HepG2 (cell line): ENCODE results near the gene IDUA. TPM values are rescaled to one million over a fixed set of nuclear protein-coding genes. Genes with fewer than 3 reads are reported as not detected.

Experiments
- ATAC-seq: fragments of 200-7000 bp; cut with Tn5 transposase; 3 replicates; pipeline ENCODE4 v1.9.1; 2020; ENCODE audit warnings: mild to moderate bottlenecking, moderate library complexity
- BruUV-seq: library from RNA; stranded (reverse); fragments of 400-500 nt; replicated peaks from 2 replicates; lab custom pipeline; 2021; lab: Mats Ljungman, UMichigan
- CTCF ChIA-PET: fragments of 300-600 bp; formaldehyde crosslinking; extraction: SDS; loops from one replicate; lab custom pipeline; 2021; ENCODE audit warnings: low total read pairs, inconsistent platforms, low intra/inter-chr PET ratio; lab: Yijun Ruan, JAX
- POLR2A ChIA-PET: fragments of 350-600 bp; sonication (Branson Sonifier 250); formaldehyde crosslinking; loops from one replicate; lab custom pipeline; 2020; ENCODE audit warnings: antibody characterized with exemption, inconsistent platforms; lab: Yijun Ruan, JAX
- DNase-seq: peaks from one replicate; pipeline ENCODE4 v3.0.0-alpha.2; 2015; ENCODE audit warnings: low spot score
- FAIRE-seq: peaks from 3 replicates; lab custom pipeline; 2011; peaks lifted over from hg19 to GRCh38; lab: Jason Lieb, UNC
- H2AFZ ChIP-seq: one replicate; pipeline ENCODE4 v1.6.1; 2011; ENCODE audit warnings: low read length, inconsistent platforms
- H3K27ac ChIP-seq: fragments of 300-600 bp; 3 replicates; pipeline ENCODE4 v1.8.0; 2011; ENCODE audit warnings: mixed run types, mild to moderate bottlenecking, mixed read lengths, low read length, inconsistent platforms; ENCODE audit not compliant: insufficient read depth; ENCODE audit errors: extremely low read length
- H3K27me3 ChIP-seq, 2 experiments: fragments of 200-600 bp in 1 of 2; 2 replicates in 1 of 2; 3 replicates in 1 of 2; pipeline versions ENCODE4 v1.6.0 to v1.8.0; 2011; ENCODE audit warnings: low read length in 2 of 2, mild to moderate bottlenecking in 2 of 2, moderate library complexity in 2 of 2, inconsistent platforms in 1 of 2; ENCODE audit not compliant: insufficient read depth in 2 of 2, control insufficient read depth in 1 of 2
- H3K36me3 ChIP-seq, 2 experiments: fragments of 200-600 bp in 1 of 2; replicated peaks in 1 of 2; 2 replicates in 1 of 2; 3 replicates in 1 of 2; pipeline versions ENCODE4 v1.5.1 to v1.8.0; 2011; ENCODE audit warnings: low read length in 2 of 2, inconsistent platforms in 1 of 2; ENCODE audit not compliant: insufficient read depth in 2 of 2, control insufficient read depth in 1 of 2
- H3K4me1 ChIP-seq: 2 replicates; pipeline ENCODE4 v1.5.1; 2012; ENCODE audit warnings: low read length, inconsistent platforms; ENCODE audit not compliant: insufficient read depth
- H3K4me2 ChIP-seq: 2 replicates; pipeline ENCODE4 v1.6.0; 2011; ENCODE audit warnings: low read depth, low read length, inconsistent platforms
- H3K4me3 ChIP-seq, 3 experiments: fragments of 200-600 bp in 1 of 3; sonication (generic), shearing (Covaris generic) in 1 of 3; replicated peaks in 1 of 3; 2 replicates each; pipeline ENCODE4 v1.5.1; 2011 to 2016; ENCODE audit warnings: low read length in 3 of 3, inconsistent platforms in 2 of 3, low read depth in 2 of 3, mild to moderate bottlenecking in 2 of 3, control low read depth in 1 of 3, mixed read lengths in 1 of 3; ENCODE audit not compliant: insufficient read depth in 1 of 3
- H3K79me2 ChIP-seq: one replicate; pipeline ENCODE4 v1.6.1; 2011; ENCODE audit warnings: low read length, inconsistent platforms; ENCODE audit not compliant: insufficient read depth
- H3K9ac ChIP-seq: 2 replicates; pipeline ENCODE4 v1.6.0; 2011; ENCODE audit warnings: mild to moderate bottlenecking, low read depth, low read length, inconsistent platforms; ENCODE audit not compliant: insufficient read depth
- H3K9me3 ChIP-seq: 2 replicates; pipeline ENCODE4 v1.5.1; 2012; ENCODE audit warnings: mild to moderate bottlenecking, low read length
- H4K20me1 ChIP-seq: 2 replicates; pipeline ENCODE4 v1.6.0; 2011; ENCODE audit warnings: inconsistent platforms, mild to moderate bottlenecking, low read length, moderate library complexity; ENCODE audit not compliant: insufficient read depth
- AGO1 ChIP-seq: fragments of 200-400 bp; formaldehyde crosslinking; IDR thresholded peaks from 2 replicates; pipeline ENCODE4 v1.6.1; 2017; ENCODE audit warnings: mild to moderate bottlenecking, low read depth, low read length, moderate library complexity; ENCODE audit not compliant: poor library complexity, severe bottlenecking
- AGO2 ChIP-seq: fragments of 200-400 bp; formaldehyde crosslinking; optimal IDR thresholded peaks from 2 replicates; pipeline ENCODE3; 2017; ENCODE audit warnings: mild to moderate bottlenecking, low read depth, low read length, moderate library complexity
- ARNT2 ChIP-seq: sonication (generic); formaldehyde crosslinking; IDR thresholded peaks from 2 replicates; pipeline ENCODE4 v1.8.0; 2022; ENCODE audit warnings: mild to moderate bottlenecking, low read depth, missing genetic modification reagents, moderate library complexity
- CHCHD3 ChIP-seq: sonication (generic); formaldehyde crosslinking; IDR thresholded peaks from 2 replicates; pipeline ENCODE4 v1.8.0; 2022; ENCODE audit warnings: mild to moderate bottlenecking, missing genetic modification reagents, moderate library complexity
- HNRNPL ChIP-seq: fragments of 200-400 bp; formaldehyde crosslinking; IDR thresholded peaks from 2 replicates; pipeline ENCODE4 v1.6.1; 2017; ENCODE audit warnings: mild to moderate bottlenecking, low read depth, low read length
- JARID2 ChIP-seq: sonication (generic); formaldehyde crosslinking; IDR thresholded peaks from 2 replicates; pipeline ENCODE4 v1.8.1; 2023; ENCODE audit warnings: missing genetic modification reagents, inconsistent platforms; ENCODE audit not compliant: insufficient replicate concordance
- POLR2G ChIP-seq: fragments of 200-400 bp; formaldehyde crosslinking; IDR thresholded peaks from 2 replicates; pipeline ENCODE4 v1.6.1; 2018; ENCODE audit warnings: mild to moderate bottlenecking, low read depth, low read length, moderate library complexity
- SP4 ChIP-seq: sonication (generic); formaldehyde crosslinking; IDR thresholded peaks from 2 replicates; pipeline ENCODE4 v1.8.1; 2023; ENCODE audit warnings: mild to moderate bottlenecking, missing genetic modification reagents
- SRSF1 ChIP-seq: fragments of 200-400 bp; formaldehyde crosslinking; optimal IDR thresholded peaks from 2 replicates; pipeline ENCODE3; 2017; ENCODE audit warnings: mild to moderate bottlenecking, low read depth, low read length, moderate library complexity
- ZBTB42 ChIP-seq: sonication (generic); formaldehyde crosslinking; IDR thresholded peaks from 2 replicates; pipeline ENCODE4 v1.5.0; 2020; ENCODE audit warnings: mild to moderate bottlenecking, missing genetic modification reagents
- WGBS: methylation state at CpG from one replicate; pipeline ENCODE4 v1.1.6; 2017; ENCODE audit warnings: low lambda C conversion rate; 5-methylcytosine and 5-hydroxymethylcytosine counted together
- in situ Hi-C: cut with HindIII; loops from 2 replicates; pipeline ENCODE4 v1.10.0; 2017; ENCODE audit warnings: low pct_unique_long_range_greater_than_20kb; ENCODE audit not compliant: extremely low pct_ligation_motif_present
- intact Hi-C: fragments of 100-400 bp; cut with micrococcal nuclease; formaldehyde crosslinking; loops from one replicate; pipeline ENCODE4 v1.10.0; 2022; ENCODE audit not compliant: unreplicated experiment
- polyA plus RNA-seq, 8 experiments: library from polyadenylated mRNA; depleted of rRNA in 3 of 8; stranded (reverse) in 7 of 8; unstranded in 1 of 8; fragments of >200 nt; fragmentation: Illumina TruSeq in 4 of 8; extraction: Trizol in 4 of 8; gene quantifications; 2 replicates each; pipeline versions ENCODE4 v1.2.1 to v1.2.3, GENCODE V29; 2011 to 2016; ENCODE audit warnings: low read depth in 4 of 8, missing spikeins in 1 of 8, mixed read lengths in 1 of 8; ENCODE audit not compliant: insufficient read depth in 1 of 8
- total RNA-seq, 5 experiments: library from RNA; depleted of rRNA; stranded (reverse); fragments of >200 nt; fragmentation: Illumina TruSeq; extraction: Trizol; gene quantifications; 2 replicates each; pipeline ENCODE4 v1.2.3, GENCODE V29; 2016; ENCODE audit warnings: low read depth in 1 of 5
- TF ChIP-seq, protein P1 (sequence below): sonication (generic); formaldehyde crosslinking; IDR thresholded peaks from 2 replicates; pipeline ENCODE4 v1.4.0; 2020; ENCODE audit warnings: missing genetic modification reagents
- TF ChIP-seq, protein P2 (sequence below): IDR thresholded peaks from 2 replicates; pipeline ENCODE4 v1.6.1; 2016; ENCODE audit warnings: missing compliant biosample characterization, missing genetic modification reagents, borderline replicate concordance

IDUA gene
- total and polyA plus RNA-seq, 2 of the 13 experiments (the other 11 are each of a cell fraction or from before 2014, with no cell fraction given), result 0.77 to 1.0 TPM

- TF ChIP-seq AGO1 (peak; percentile 98), JARID2 (no peak), POLR2G (peak; percentile 23; the same call in 1 of the 2 replicates), CHCHD3 (peak; percentile 66; the same call in 1 of the 2 replicates), ARNT2 (CRISPR knock-in tag) (0 out of 2 replicates have a peak, but pooled peaks have one; percentile 30), SRSF1 (peak; percentile 46), SP4 (CRISPR knock-in tag) (no peak)
- TF ChIP-seq, protein P1, sequence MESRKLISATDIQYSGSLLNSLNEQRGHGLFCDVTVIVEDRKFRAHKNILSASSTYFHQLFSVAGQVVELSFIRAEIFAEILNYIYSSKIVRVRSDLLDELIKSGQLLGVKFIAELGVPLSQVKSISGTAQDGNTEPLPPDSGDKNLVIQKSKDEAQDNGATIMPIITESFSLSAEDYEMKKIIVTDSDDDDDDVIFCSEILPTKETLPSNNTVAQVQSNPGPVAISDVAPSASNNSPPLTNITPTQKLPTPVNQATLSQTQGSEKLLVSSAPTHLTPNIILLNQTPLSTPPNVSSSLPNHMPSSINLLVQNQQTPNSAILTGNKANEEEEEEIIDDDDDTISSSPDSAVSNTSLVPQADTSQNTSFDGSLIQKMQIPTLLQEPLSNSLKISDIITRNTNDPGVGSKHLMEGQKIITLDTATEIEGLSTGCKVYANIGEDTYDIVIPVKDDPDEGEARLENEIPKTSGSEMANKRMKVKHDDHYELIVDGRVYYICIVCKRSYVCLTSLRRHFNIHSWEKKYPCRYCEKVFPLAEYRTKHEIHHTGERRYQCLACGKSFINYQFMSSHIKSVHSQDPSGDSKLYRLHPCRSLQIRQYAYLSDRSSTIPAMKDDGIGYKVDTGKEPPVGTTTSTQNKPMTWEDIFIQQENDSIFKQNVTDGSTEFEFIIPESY (CRISPR knock-in tag), result peak; percentile 69
- TF ChIP-seq, protein P2, sequence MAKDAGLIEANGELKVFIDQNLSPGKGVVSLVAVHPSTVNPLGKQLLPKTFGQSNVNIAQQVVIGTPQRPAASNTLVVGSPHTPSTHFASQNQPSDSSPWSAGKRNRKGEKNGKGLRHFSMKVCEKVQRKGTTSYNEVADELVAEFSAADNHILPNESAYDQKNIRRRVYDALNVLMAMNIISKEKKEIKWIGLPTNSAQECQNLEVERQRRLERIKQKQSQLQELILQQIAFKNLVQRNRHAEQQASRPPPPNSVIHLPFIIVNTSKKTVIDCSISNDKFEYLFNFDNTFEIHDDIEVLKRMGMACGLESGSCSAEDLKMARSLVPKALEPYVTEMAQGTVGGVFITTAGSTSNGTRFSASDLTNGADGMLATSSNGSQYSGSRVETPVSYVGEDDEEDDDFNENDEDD (CRISPR knock-in tag), result peak; percentile 56; the same call in 1 of the 2 replicates
Measured at GRCh38 chr4:1028574-1029220, 41.9 kb downstream of the IDUA start (continued).

- no peak for FAIRE-seq
- Histone ChIP-seq H2AFZ (no peak overlapping the region), H3K27ac (no peak overlapping the region), H3K9me3 (no peaks in the 10 kb centered on the region), H3K4me3 (no peak overlapping the region), H4K20me1 (no peaks in the 10 kb centered on the region; the same call in 1 of the 2 replicates), H3K4me2 (no peak overlapping the region), H3K36me3 (peaks cover 6 to 12% of the 10 kb centered on the region in 2 experiments; a peak in 3 of 5 replicates), H3K79me2 (no peaks in the 10 kb centered on the region), H3K4me1 (peaks cover 48% of the 10 kb centered on the region), H3K9ac (no peak overlapping the region)
- ATAC-seq, result peak; percentile 3
- no peak for DNase-seq
- no TSS peak for BruUV-seq
- WGBS, result 0% methylated on average over 4 of the region's 17 CpGs
- CTCF ChIA-PET, result no interaction called here
- intact Hi-C loops, result no loop called here
- TF ChIP-seq ZBTB42 (CRISPR knock-in tag) (no peak), AGO2 (peak; percentile 10), HNRNPL (0 out of 2 replicates have a peak, but pooled peaks have one; percentile 34)
- TF ChIP-seq, all 625 proteins: peak for 2
- POLR2A ChIA-PET, result no interaction called here
- H3K27me3 ChIP-seq, result peaks cover 26 to 63% of the 10 kb centered on the region in 2 experiments
- in situ Hi-C loops, result no loop called here
Measured at GRCh38 chr4:1029529-1029928, 42.7 kb downstream of the IDUA start.
